ENCODE results near the gene CDK15. TPM values are rescaled to one million over a fixed set of nuclear protein-coding genes. Genes with fewer than 3 reads are reported as not detected.

The CDK15 gene
- total and polyA plus RNA-seq, 8 donors, result 0.20 to 0.84 (median 0.43) TPM

DNA sequence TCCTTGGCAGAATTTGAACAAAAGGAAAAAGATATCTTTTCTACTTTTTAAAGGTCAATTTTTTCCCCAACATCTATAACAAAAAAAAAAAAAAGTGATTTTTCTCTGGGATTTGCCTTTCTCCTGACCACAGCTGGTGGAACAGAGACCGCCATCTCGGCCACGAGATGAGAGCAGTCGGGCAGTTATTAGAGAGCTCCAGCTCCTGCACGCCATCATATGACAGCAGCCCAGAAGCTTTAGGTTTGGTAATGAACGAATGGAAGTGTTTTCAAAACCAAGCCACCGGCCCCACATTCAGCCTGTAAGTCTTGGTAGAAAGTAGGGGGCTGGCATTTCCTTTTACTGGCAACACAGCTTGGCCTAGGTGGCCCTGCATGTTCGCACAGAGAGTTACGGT is 132.4 kb downstream of the CDK15 start:
- ATAC-seq, result no peak
- DNase-seq, result no peak
- H3K36me3 ChIP-seq, result no peaks in the 10 kb centered on the region
- H3K4me1 ChIP-seq, result no peaks in the 10 kb centered on the region
- no peak for TF ChIP-seq CTCF (IDR thresholded peaks at IDR 0.05)
- intact Hi-C loops (cut with DNase I), result no loop called here
- H3K27ac ChIP-seq, result no peak overlapping the region
- H3K4me3 ChIP-seq, result no peak overlapping the region
- no peaks in the 10 kb centered on the region for H3K9me3 ChIP-seq
- H3K27me3 ChIP-seq, result no peaks in the 10 kb centered on the region

- ATAC-seq (no peak), DNase-seq (peak in 2 of 4 donors; percentile 20 to 43)
- Histone ChIP-seq H3K36me3 (no peaks in the 10 kb centered on the region), H3K4me3 (no peak overlapping the region), H3K27me3 (no peaks in the 10 kb centered on the region), H3K27ac (no peak overlapping the region), H3K9me3 (no peaks in the 10 kb centered on the region), H3K4me1 (no peaks in the 10 kb centered on the region)
- intact Hi-C loops (cut with DNase I), result no loop called here
- no peak for TF ChIP-seq CTCF (IDR thresholded peaks at IDR 0.05)
Observed at GRCh38 chr2:201939453-201939941, 133.2 kb downstream of the CDK15 start.

DNA sequence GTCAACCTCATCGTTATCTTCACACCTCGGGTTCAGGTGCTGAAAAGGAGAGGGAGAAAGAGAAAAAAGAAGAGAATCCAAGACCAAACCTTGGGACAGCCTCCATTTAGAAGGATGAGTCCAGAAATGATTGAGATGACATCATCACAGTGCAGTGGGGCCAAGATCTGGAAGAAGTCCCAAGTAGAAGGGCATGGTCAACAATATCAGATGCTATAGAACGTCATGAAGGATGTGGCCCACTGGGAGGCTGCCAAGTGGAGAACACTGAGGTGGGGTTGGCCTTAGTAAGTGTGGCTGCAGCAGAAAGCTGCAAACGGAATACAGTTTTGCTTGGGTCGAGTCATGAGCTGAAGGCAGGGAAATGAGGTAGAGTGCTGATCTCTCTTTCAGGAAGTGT is 136.2 kb downstream of the CDK15 start:
- ATAC-seq (no peak), DNase-seq (no peak)
- TF ChIP-seq CTCF (IDR thresholded peaks at IDR 0.05), result no peak
- Histone ChIP-seq H3K4me3 (no peak overlapping the region), H3K4me1 (no peaks in the 10 kb centered on the region), H3K27ac (no peak overlapping the region), H3K27me3 (no peaks in the 10 kb centered on the region), H3K36me3 (no peaks in the 10 kb centered on the region), H3K9me3 (no peaks in the 10 kb centered on the region)
- intact Hi-C loops (cut with DNase I), result no loop called here

Other genes with a start within 250 kb of the CDK15 start
- 10 to 100 TPM; 18.9 to 20.4 TPM for gene TMEM237, start 163.0 kb upstream of the CDK15 start, total RNA-seq
- 10 to 100 TPM; 52.5 to 61.3 (median 57.6) TPM for gene TMEM237, start 163.0 kb upstream of the CDK15 start, polyA plus RNA-seq (ENCODE audit: insufficient read length in 6 of 6)
- gene MPP4, start 107.9 kb upstream of the CDK15 start, total RNA-seq, result not detected
- under 1 TPM; 0.08 to 0.20 (median 0.19) TPM for gene MPP4, start 107.9 kb upstream of the CDK15 start, polyA plus RNA-seq (ENCODE audit: insufficient read length in 6 of 6)
- gene ALS2, start 25.6 kb upstream of the CDK15 start, total RNA-seq, result 10 to 100 TPM; 22.9 to 26.6 TPM
- 10 to 100 TPM; 25.2 to 31.0 (median 29.4) TPM for gene ALS2, start 25.6 kb upstream of the CDK15 start, polyA plus RNA-seq (ENCODE audit: insufficient read length in 6 of 6)
- gene FZD7, start 227.3 kb downstream of the CDK15 start, total RNA-seq, result 10 to 100 TPM; 11.1 to 17.6 TPM
- gene FZD7, start 227.3 kb downstream of the CDK15 start, polyA plus RNA-seq (ENCODE audit: insufficient read length in 6 of 6), result 10 to 100 TPM; 30.1 to 43.1 (median 40.3) TPM

Measured in left lung (tissue), 10 donors.